Esophagus muscularis mucosa (tissue), 4 donors: ENCODE measurements around the gene MGAT4A.

Source experiments
- CTCF ChIP-seq, 3 experiments: fragments of 200-600 bp in 2 of 3; fragments of 450-650 bp in 1 of 3; sonication (generic) in 2 of 3; IDR thresholded peaks; one replicate each; pipeline ENCODE4 v1.5.1; 2017 to 2019; ENCODE audit warnings: antibody characterized with exemption in 3 of 3, mild to moderate bottlenecking in 2 of 3, moderate library complexity in 1 of 3
- EP300 ChIP-seq: sonication (generic); formaldehyde crosslinking; IDR thresholded peaks from one replicate; pipeline ENCODE4 v1.6.1; 2017; ENCODE audit warnings: antibody characterized with exemption
- POLR2A ChIP-seq: fragments of 450-650 bp; IDR thresholded peaks from one replicate; pipeline ENCODE4 v1.6.1; 2017; ENCODE audit warnings: antibody characterized with exemption, moderate library complexity, mild to moderate bottlenecking, low read depth
- POLR2AphosphoS5 ChIP-seq, 2 donors: sonication (generic); formaldehyde crosslinking; IDR thresholded peaks; one replicate each; pipeline ENCODE4 v1.6.1; 2017; ENCODE audit warnings: antibody characterized with exemption in 2 of 2

GRCh38 chr2:98647636-98648035, 83.3 kb downstream of the MGAT4A start:
- no peak for TF ChIP-seq POLR2AphosphoS5 (IDR thresholded peaks at IDR 0.05)
- no peak for TF ChIP-seq CTCF (IDR thresholded peaks at IDR 0.05)
- TF ChIP-seq POLR2A = no peak
- no peak for TF ChIP-seq EP300
